ENCODE results near the gene ARHGEF12.

ARHGEF12 gene

GRCh38 chr11:120518356-120518755 is 182.1 kb downstream of the ARHGEF12 start:
- DNase-seq (ENCODE audit: low spot score), result no peak

- no peak for DNase-seq (ENCODE audit: low spot score)
These were observed 183.3 kb downstream of the ARHGEF12 start for GRCh38 chr11:120519474-120519873.

DNA sequence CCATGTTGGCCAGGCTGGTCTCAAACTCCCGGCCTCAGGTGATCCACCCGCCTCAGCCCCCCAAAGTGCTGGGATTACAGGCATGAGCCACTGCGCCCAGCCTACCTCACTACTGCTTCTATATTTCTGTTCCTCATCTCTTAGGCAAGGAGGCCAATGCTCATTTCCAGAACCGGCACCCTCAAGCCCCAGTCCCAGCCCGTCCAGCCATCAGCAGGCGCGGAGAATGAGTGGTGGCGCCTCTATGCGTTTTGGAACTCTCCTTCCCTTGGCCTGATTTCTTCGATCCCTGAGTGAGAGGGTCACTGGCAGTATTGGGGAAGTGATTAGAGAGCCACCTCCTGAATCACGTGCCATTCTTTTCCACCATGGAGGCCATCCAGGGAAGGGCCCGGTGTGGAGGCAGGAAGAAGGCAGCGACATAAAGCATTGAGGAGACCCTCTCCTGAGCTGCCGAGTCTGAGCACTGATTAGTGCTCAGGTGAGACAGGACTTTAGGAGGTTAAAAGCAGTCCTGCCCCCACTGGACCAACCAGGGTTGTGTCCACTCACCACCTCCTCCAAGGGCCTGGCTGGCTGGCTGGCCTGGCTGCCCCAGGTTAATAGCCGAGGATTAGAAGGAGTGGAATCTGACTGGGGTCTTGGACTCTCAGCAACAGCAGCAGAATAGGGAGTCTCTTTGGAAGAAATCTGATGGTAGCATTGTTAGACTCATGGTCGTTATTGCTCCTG is 184.0 kb downstream of the ARHGEF12 start:
- DNase-seq (ENCODE audit: low spot score), result no peak

- no peak for DNase-seq (ENCODE audit: low spot score)
These were observed 185.0 kb downstream of the ARHGEF12 start for GRCh38 chr11:120521176-120521575.

DNA sequence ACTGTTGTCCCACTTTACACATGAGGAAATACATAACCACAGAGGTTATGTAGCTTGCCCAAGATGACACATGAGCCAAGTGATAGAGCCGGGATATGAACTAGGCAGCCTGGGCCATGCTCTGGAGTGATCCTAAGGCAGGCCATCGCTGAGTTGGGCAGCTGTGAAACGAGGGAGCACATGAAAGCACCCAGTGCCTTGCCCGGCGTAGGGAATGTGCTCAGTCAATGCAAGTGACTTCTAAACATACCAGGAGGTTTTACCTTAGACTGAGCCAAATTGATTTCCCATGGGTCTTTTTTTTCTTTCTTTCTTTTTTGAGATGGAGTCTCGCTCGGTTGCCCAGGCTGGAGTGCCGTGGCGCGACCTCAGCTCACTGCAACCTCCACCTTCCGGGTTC is 185.8 kb downstream of the ARHGEF12 start:
- DNase-seq (ENCODE audit: low spot score), result no peak

- no peak for DNase-seq (ENCODE audit: low spot score)
These were observed 186.5 kb downstream of the ARHGEF12 start for GRCh38 chr11:120522736-120523135.

GRCh38 chr11:120523196-120523595 is 187.0 kb downstream of the ARHGEF12 start:
- DNase-seq (ENCODE audit: low spot score), result no peak

DNA sequence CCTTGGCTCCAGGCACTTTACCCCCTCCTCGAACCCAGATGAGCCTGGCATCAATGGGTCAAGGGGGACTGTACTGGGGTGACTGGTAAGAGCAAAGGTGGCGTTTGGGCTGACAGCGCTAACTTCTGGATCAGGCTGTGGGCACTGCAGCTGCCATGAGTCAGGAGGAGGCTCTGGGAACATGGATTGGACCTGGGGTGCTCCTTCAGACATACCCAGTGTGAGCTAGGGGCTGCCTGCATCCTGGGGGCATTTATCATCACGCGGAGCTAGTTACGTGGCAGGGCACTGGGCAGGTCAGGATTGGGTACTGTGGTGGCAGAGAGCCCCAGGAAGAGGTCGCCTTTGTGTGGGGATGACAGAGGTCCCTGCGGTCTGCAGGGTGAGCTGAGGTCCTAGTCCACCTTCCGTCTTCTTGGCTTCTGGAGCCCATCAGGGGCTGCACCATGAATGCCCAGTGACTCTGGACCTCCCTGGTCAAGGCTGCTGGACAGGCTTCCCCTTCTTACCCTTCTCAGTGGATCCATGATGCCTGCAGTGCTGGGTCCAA is 188.4 kb downstream of the ARHGEF12 start:
- no peak for DNase-seq (ENCODE audit: low spot score)

- no peak for DNase-seq (ENCODE audit: low spot score)
These were observed 189.3 kb downstream of the ARHGEF12 start for GRCh38 chr11:120525261-120526171.

DNA sequence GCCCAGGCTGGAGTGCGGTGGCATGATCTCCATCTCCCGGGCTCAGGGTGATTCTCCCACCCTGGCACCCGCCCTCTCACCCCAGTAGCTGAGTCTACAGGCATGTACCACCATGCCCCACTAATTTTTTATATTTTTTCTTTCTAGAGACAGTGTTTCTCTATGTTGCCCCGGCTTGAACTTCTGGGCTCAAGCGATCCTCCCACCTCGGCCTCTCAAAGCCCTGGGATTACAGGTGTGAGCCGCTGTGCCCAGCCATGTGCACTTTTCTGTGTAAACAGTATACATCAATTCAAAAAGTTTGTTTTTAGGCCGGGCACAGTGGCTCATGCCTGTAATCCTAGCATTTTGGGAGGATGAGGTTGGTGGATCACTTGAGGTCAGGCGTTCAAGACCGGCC is 190.0 kb downstream of the ARHGEF12 start:
- no peak for DNase-seq (ENCODE audit: low spot score)

- no peak for DNase-seq (ENCODE audit: low spot score)
These were observed 191.0 kb downstream of the ARHGEF12 start for GRCh38 chr11:120527111-120527761.

- no peak for DNase-seq (ENCODE audit: low spot score)
These were observed 192.5 kb downstream of the ARHGEF12 start for GRCh38 chr11:120528749-120529148.

DNA sequence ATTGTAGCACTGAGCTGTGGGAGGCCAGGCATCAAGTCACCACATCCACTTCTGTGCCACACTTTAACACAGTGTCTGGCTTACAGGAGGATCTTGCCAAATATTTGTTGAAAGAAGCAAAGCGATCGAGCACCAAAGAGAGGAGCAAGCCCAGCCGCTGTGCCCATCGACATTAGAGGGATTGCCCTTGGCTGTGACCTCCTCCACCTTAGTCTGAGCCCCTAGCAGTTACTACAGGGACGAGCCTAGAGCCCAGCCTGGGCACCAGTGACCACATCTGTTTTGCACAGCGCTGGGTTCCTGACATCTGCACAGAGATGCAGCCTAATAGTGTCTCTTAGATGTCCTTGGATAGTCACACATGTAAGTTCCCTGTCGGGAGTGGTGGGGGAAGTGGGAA is 193.0 kb downstream of the ARHGEF12 start:
- DNase-seq (ENCODE audit: low spot score), result no peak

DNA sequence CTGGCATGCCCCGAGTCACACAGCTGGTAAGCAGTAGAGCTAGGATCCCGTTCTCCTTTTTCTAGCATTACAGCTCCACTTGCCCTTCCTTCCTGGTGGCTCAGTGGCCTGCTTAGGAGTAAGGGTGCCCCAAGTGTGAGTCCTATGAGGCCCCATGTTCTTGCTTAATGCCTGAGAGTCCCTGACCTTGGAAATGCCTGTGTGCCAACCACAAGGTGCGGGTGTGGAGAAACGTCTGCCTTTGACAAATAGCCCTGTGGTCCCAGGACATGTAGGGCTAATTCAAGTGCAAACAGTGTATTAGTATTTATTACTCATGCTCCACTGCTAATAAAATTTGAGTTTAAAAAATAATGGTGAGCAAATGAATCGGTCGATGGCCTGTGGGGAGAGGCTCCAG is 193.7 kb downstream of the ARHGEF12 start:
- DNase-seq (ENCODE audit: low spot score), result no peak

DNA sequence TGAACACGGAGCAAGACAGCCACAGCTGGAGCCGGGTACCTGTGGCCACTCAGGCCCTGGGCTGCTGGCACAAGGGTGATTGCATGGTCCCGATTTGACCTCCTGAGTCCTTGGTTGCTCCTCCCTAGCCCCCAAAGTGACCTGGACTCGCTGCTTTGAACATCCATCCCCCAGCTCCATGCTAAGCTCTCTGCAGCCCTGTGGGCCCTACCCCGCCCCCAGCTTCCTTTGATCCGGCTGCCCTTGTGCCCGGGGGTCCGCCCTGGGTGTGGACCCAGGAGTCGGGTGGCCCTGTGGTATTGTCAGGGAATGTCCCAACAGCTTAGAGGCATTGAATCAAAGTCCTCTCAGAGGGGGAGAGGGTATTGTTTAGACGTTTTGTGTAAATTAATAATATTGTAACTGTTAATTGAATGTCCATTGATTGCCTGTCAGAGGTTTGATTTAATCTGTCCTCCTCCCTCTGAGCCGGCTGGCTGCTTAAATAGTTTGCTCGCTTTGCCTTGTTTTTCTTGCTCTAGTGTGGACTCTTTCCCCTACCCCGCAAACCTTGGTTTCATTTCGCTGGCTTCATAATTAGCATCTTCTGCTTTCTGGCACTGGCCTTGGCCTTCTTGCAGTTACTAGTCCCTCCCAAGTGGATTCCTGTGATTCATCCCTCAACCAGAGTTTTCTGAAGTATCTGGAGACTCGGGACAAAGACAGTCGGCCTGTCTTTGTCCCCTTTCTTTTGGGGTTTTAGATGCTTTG is 196.0 kb downstream of the ARHGEF12 start:
- no peak for DNase-seq (ENCODE audit: low spot score)

- DNase-seq (ENCODE audit: low spot score), result no peak
These were observed 196.6 kb downstream of the ARHGEF12 start for GRCh38 chr11:120532832-120533196.

DNA sequence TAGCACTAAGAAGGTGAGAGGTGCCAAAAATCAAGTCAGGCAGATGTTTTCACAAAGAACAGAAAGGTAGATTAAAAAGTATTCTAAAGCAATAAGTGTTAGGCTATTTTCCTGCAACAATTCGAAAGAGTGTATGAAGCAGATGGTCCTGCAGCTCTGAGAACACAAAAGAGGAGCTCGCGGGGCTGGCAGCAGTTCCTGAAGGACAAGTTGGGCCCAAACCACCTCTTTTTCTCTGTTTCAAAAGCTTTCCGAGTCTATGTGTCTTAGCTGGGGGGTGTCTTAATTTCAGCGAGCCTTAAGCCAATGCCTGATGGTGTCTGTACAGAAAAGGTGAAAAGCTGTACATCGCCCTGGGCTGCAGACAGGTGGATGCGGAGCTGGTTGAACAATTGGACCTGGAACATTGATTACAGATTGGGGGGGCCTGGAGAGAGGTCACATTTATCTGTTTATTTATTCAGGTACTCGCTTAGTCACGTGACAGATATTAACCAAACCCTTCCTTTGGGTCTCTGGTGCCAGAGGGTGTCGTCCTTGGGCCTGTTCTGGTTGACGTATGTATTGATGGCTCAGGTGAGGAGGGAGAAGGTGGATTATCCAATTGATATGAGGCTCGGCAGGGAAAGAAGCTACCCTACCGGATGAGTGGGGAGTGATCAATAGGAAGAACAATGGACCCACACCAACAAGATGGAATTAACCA is 200.0 kb downstream of the ARHGEF12 start:
- no peak for DNase-seq (ENCODE audit: low spot score)

DNA sequence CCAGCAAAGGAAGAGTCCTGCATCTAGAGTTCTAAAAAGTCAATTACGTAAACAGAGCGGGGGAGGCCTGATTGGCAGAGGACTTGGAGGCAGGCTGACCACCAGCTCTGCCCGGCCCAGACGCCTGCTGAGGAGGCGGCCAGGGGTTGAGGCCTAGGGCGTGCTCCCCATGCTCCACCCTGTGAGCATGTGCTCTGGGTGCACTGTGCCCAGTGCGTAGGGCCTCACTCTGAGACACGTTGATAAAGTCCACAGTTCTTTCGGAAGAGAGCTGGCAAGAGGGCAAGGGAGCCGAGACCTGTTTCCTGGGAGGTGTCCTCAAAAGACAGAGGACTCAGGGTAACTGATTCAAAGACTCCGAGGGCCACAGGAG is 200.6 kb downstream of the ARHGEF12 start:
- no peak for DNase-seq (ENCODE audit: low spot score)

GRCh38 chr11:120537996-120538395 is 201.8 kb downstream of the ARHGEF12 start:
- DNase-seq (ENCODE audit: low spot score), result no peak

DNA sequence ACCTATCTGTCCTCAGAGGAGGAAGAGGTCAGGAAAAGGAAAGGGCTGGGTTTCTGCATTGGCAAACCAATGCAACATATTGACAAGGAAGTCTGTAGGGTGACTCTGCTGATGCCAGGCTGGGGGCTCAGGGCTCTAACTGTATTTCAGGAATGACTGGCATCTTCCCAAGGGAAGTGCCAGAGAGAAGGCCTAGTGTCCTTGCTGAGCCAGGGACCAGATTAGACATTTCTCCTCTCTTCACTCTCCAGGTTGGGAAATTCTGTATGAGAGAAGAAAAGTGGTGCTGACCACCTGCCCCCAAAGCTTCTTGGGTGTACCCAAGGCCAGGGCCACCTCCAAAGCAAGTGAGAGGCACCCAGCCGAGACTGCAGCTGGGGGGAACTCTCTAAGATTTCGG is 202.5 kb downstream of the ARHGEF12 start:
- no peak for DNase-seq (ENCODE audit: low spot score)

Data from activated CD4-positive, alpha-beta T cell treated with anti-CD3 and anti-CD28 coated beads, Interleukin-2, Interleukin-4, amounts not matched to agents 100 ng/mL and 50 ng/mL, durations not matched to agents 16 hours and 8 hours (primary cell).